Measurements from ENCODE around the gene ELP4. TPM values are rescaled to one million over a fixed set of nuclear protein-coding genes. Genes with fewer than 3 reads are reported as not detected.

ELP4 gene
- total and polyA plus RNA-seq, 9 of the 15 experiments (the other 6 are each of a cell fraction or from before 2014, with no cell fraction given) = 24.1 to 60.3 (median 38.7) TPM

DNA sequence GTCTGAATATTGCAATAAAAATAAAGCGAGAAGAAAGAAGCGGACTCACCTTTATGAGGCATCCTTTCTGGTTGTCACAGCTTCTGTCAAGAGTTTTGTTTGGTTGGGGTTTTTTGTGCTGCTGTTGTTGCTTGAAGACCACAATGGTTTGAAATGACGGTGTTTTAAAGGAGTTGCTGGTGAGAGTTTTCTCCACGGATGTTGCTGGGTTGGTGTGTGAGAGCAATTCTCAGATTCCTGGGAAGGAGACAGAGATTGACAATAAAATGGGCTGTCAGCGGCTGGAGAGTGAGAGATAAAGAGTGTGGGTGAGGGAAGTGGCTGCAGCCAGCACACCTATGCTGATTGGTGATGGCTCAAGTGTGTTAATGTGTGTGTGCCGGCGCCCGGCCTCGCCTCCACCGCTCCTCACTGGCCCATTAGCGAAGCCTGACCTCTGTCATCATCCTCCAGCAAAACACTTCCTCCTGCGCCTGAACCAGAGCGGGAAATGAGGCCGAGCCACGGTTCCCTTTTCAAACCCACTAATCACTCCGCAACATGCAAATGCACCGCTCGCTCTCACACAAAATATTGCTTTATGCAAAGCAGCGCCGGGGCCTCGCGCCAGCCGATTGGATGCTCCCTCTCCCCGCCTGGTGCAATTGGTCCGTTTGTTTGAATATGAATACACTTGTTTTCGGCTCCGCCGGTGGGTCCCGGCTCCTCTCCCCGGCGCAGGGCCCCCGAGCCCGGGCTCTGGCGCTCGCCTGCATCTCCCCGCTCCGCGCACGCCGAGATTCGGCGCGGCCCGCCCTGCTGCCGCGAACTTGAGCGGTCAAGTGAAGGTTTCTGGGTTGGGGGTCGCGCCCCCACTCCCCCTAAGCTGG, 301.4 kb downstream of the ELP4 start, which contains the start of gene PAX6 (continued):
- TF ChIP-seq MLLT1 (IDR thresholded peaks at IDR 0.05) (no peak), EWSR1 (IDR thresholded peaks at IDR 0.05; ENCODE audit: borderline replicate concordance, low read depth, partially characterized antibody) (no peak), SMAD1 (IDR thresholded peaks at IDR 0.05; ENCODE audit: low read depth, low read length, partially characterized antibody) (no peak), SMARCA4 (IDR thresholded peaks at IDR 0.05) (no peak), ELF2 (CRISPR knock-in tag; IDR thresholded peaks at IDR 0.05) (no peak), MYC (IDR thresholded peaks at IDR 0.05; ENCODE audit: low read depth, low read length) (peak; percentile 61; the same call in 1 of the 2 replicates), MYC (CRISPR knock-in tag; IDR thresholded peaks at IDR 0.05; ENCODE audit: borderline replicate concordance, low read depth) (no peak), PPARD (CRISPR knock-in tag; IDR thresholded peaks at IDR 0.05) (no peak), TAL1 (IDR thresholded peaks at IDR 0.05) (peak; percentile 36), HDAC1 (IDR thresholded peaks at IDR 0.05) (peak in 1 of 2 experiments; percentile 68; a peak in 2 of 4 replicates), HDAC2 (IDR thresholded peaks at IDR 0.05) (peak; percentile 78), PRPF4 (IDR thresholded peaks at IDR 0.05; ENCODE audit: insufficient read depth, low read depth, low read length, poor library complexity, severe bottlenecking) (no peak), PHF8 (IDR thresholded peaks at IDR 0.05; ENCODE audit: borderline replicate concordance, low read length) (peak; percentile 71; the same call in 1 of the 2 replicates), GABPA (tag; conservative IDR thresholded peaks at IDR 0.05; ENCODE audit: low read depth) (peak; percentile 79), POLR2H (tag; IDR thresholded peaks at IDR 0.05; ENCODE audit: low read depth) (peak; percentile 78), SMAD4 (CRISPR knock-in tag; conservative IDR thresholded peaks at IDR 0.05) (peak; percentile 48; the same call in 1 of the 2 replicates)
- TF ChIP-seq, protein P1, sequence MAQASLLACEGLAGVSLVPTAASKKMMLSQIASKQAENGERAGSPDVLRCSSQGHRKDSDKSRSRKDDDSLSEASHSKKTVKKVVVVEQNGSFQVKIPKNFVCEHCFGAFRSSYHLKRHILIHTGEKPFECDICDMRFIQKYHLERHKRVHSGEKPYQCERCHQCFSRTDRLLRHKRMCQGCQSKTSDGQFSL (CRISPR knock-in tag; IDR thresholded peaks at IDR 0.05) = 0 out of 2 replicates have a peak, but pooled peaks have one; percentile 7
- TF ChIP-seq, protein P1 (tag; IDR thresholded peaks at IDR 0.05) = no peak
- TF ChIP-seq, protein P2, sequence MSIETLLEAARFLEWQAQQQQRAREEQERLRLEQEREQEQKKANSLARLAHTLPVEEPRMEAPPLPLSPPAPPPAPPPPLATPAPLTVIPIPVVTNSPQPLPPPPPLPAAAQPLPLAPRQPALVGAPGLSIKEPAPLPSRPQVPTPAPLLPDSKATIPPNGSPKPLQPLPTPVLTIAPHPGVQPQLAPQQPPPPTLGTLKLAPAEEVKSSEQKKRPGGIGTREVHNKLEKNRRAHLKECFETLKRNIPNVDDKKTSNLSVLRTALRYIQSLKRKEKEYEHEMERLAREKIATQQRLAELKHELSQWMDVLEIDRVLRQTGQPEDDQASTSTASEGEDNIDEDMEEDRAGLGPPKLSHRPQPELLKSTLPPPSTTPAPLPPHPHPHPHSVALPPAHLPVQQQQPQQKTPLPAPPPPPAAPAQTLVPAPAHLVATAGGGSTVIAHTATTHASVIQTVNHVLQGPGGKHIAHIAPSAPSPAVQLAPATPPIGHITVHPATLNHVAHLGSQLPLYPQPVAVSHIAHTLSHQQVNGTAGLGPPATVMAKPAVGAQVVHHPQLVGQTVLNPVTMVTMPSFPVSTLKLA (conservative IDR thresholded peaks at IDR 0.05) = 0 out of 4 replicates have a peak, but pooled peaks of 1 of the 2 experiments have one; percentile 10
- TF ChIP-seq, protein P3, sequence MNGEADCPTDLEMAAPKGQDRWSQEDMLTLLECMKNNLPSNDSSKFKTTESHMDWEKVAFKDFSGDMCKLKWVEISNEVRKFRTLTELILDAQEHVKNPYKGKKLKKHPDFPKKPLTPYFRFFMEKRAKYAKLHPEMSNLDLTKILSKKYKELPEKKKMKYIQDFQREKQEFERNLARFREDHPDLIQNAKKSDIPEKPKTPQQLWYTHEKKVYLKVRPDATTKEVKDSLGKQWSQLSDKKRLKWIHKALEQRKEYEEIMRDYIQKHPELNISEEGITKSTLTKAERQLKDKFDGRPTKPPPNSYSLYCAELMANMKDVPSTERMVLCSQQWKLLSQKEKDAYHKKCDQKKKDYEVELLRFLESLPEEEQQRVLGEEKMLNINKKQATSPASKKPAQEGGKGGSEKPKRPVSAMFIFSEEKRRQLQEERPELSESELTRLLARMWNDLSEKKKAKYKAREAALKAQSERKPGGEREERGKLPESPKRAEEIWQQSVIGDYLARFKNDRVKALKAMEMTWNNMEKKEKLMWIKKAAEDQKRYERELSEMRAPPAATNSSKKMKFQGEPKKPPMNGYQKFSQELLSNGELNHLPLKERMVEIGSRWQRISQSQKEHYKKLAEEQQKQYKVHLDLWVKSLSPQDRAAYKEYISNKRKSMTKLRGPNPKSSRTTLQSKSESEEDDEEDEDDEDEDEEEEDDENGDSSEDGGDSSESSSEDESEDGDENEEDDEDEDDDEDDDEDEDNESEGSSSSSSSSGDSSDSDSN (IDR thresholded peaks at IDR 0.05; ENCODE audit: borderline replicate concordance in 1 of 2, low read depth in 2 of 2, low read length in 2 of 2) = 0 out of 4 replicates have a peak, but pooled peaks of 1 of the 2 experiments have one; percentile 36

Measured in K562 (cell line).